Loucy (cell line): ENCODE measurements around the gene CHMP1A.

Source experiments
- EZH2phosphoT487 ChIP-seq: fragments of 200-600 bp; IDR thresholded peaks from 2 replicates; pipeline ENCODE4 v1.6.1; 2018; ENCODE audit warnings: antibody characterized with exemption, mild to moderate bottlenecking, moderate library complexity, borderline replicate concordance
- TF ChIP-seq, protein P1 (sequence below): fragments of 200-600 bp; sonication (generic); conservative IDR thresholded peaks from 2 replicates; pipeline ENCODE4 v1.5.1; 2014; ENCODE audit warnings: mild to moderate bottlenecking, antibody characterized with exemption, low read length

DNA sequence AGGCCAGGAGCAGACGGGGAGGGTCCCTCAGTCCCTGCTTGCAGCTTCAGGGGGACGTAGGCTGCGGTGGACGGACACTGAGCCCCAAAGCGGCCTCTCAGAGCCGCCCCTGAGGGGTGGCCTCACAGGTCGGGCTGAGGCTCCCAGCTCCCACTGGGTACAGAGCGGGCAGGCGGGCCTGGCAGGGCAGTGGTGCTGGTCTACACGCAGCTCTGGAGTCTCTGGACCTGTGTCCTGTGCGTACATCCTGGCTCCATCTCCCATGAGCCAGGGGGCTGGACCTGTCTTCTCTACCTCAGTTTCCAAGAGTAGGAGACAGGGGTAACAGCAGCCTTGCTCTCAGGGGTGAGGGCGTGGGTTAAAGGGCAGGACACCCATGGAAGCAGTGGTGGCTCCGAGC lies 42.3 kb downstream of the CHMP1A start:
- TF ChIP-seq, protein P1, sequence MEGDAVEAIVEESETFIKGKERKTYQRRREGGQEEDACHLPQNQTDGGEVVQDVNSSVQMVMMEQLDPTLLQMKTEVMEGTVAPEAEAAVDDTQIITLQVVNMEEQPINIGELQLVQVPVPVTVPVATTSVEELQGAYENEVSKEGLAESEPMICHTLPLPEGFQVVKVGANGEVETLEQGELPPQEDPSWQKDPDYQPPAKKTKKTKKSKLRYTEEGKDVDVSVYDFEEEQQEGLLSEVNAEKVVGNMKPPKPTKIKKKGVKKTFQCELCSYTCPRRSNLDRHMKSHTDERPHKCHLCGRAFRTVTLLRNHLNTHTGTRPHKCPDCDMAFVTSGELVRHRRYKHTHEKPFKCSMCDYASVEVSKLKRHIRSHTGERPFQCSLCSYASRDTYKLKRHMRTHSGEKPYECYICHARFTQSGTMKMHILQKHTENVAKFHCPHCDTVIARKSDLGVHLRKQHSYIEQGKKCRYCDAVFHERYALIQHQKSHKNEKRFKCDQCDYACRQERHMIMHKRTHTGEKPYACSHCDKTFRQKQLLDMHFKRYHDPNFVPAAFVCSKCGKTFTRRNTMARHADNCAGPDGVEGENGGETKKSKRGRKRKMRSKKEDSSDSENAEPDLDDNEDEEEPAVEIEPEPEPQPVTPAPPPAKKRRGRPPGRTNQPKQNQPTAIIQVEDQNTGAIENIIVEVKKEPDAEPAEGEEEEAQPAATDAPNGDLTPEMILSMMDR, result no peak
- no peak for TF ChIP-seq EZH2phosphoT487
